ENCODE results near the gene GLOD4. TPM values are rescaled to one million over a fixed set of nuclear protein-coding genes. Genes with fewer than 3 reads are reported as not detected.
"Not testable (repeated sequence)": the region's sequence is repeated elsewhere in the genome, so short reads cannot be mapped to it uniquely, and the experiment has no call there.

Gene GLOD4
- total and polyA plus RNA-seq, 7 donors = 28.8 to 85.5 (median 42.7) TPM

GRCh38 chr17:791829-792228, 9.7 kb upstream of the GLOD4 start:
- Histone ChIP-seq H3K9me3 (no peaks in the 10 kb centered on the region), H3K36me3 (peaks cover 20 to 56% (median 21%) of the 10 kb centered on the region in 4 donors), H3K27ac (peak overlapping the region in 1 of 4 donors; percentile 35), H3K4me3 (no peak overlapping the region), H3K27me3 (no peaks in the 10 kb centered on the region), H3K4me1 (peaks cover 0 to 34% (median 25%) of the 10 kb centered on the region in 4 donors)
- TF ChIP-seq EP300 (IDR thresholded peaks at IDR 0.05) (no peak), POLR2A (IDR thresholded peaks at IDR 0.05) (no peak), POLR2AphosphoS5 (IDR thresholded peaks at IDR 0.05) (no peak)
- TF ChIP-seq, protein P1, sequence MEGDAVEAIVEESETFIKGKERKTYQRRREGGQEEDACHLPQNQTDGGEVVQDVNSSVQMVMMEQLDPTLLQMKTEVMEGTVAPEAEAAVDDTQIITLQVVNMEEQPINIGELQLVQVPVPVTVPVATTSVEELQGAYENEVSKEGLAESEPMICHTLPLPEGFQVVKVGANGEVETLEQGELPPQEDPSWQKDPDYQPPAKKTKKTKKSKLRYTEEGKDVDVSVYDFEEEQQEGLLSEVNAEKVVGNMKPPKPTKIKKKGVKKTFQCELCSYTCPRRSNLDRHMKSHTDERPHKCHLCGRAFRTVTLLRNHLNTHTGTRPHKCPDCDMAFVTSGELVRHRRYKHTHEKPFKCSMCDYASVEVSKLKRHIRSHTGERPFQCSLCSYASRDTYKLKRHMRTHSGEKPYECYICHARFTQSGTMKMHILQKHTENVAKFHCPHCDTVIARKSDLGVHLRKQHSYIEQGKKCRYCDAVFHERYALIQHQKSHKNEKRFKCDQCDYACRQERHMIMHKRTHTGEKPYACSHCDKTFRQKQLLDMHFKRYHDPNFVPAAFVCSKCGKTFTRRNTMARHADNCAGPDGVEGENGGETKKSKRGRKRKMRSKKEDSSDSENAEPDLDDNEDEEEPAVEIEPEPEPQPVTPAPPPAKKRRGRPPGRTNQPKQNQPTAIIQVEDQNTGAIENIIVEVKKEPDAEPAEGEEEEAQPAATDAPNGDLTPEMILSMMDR (IDR thresholded peaks at IDR 0.05) = no peak
- 91 to 92% methylated on average over 19 of the region's 19 CpGs for WGBS, 2 donors
- peak; percentile 66 for DNase-seq
- intact Hi-C loops (cut with DNase I) = loop anchor here (10.0 kb wide), 1 partner anchor 263 kb away; no protein-coding TSS in a partner anchor

DNA sequence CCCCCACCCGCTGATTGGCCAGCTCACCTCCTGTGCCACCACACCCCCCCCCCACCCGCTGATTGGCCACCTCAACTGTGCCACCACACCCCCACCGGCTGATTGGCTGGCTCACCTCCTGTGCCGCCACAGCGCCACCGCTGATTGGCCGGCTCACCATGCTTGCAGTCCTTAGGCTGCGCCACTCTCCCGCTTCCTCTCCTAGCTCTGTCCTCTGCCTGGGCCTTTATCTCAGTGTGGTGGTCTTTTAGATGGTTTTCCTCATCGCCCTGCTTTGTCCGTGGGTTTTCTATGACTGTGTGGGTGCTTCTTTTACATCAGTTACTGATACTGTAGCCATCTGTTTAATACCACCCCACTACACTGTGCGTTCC, 8.8 kb upstream of the GLOD4 start:
- not testable (repeated sequence) for H3K27me3 ChIP-seq, H3K9me3 ChIP-seq, H3K4me3 ChIP-seq
- WGBS, 2 donors = 92 to 93% methylated on average over 10 of the region's 12 CpGs
- peak; percentile 62 for DNase-seq
- peak overlapping the region in 2 of 4 donors; percentile 8 to 14 for H3K27ac ChIP-seq
- intact Hi-C loops (cut with DNase I) = loop anchor here (10.0 kb wide), 1 partner anchor 264 kb away; no protein-coding TSS in a partner anchor
- peaks cover 0 to 34% (median 25%) of the 10 kb centered on the region in 4 donors for H3K4me1 ChIP-seq
- peaks cover 20 to 56% (median 21%) of the 10 kb centered on the region in 4 donors for H3K36me3 ChIP-seq

DNA sequence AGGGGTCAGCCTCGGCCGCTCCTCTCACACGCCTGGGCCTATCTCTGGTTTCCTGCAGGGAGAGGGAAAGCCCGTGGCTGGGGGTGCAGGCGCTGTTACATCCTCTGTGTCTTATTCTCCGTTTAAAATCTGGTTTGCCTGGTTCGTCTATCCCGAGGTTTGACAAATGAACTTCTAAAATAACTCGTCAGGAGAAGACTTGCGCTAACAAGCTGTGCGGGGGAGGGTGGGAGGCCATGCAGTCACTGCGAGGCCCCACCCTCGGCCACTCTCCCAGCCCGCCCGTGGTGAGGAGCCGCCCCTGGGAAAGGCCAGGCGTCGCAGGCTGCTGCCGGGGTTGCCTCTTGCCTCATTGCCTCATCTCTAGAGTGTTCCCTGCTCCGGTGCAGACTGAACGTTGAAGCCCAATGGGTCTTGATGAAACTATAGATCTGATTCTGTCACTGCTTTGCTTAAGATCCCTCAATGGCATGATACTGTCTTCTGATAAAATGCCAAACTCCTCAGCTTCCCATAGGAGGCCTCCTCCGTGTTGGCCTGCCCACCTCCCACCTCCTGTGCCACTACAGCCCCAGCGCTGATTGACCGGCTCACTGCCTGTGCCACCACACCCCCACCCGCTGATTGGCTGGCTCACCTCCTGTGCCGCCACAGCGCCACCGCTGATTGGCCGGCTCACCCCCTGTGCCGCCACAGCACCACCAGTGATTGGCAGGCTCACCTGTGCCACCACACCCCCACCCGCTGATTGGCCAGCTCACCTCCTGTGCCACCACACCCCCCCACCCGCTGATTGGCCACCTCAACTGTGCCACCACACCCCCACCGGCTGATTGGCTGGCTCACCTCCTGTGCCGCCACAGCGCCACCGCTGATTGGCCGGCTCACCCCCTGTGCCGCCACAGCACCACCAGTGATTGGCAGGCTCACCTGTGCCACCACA, 8.1 kb upstream of the GLOD4 start:
- 92 to 93% methylated on average over 34 to 37 of the region's 38 CpGs for WGBS, 2 donors
- Histone ChIP-seq H3K36me3 (peaks cover 20 to 56% (median 21%) of the 10 kb centered on the region in 4 donors), H3K4me1 (peaks cover 0 to 29% (median 20%) of the 10 kb centered on the region in 4 donors), H3K27ac (peak overlapping the region; percentile 23 to 57 (median 45))
- intact Hi-C loops (cut with DNase I) = loop anchor here (10.0 kb wide), 1 partner anchor 265 kb away; no protein-coding TSS in a partner anchor
- peak in 1 of 4 donors; percentile 19 for TF ChIP-seq POLR2AphosphoS5 (IDR thresholded peaks at IDR 0.05)
- not testable (repeated sequence) for H3K9me3 ChIP-seq, H3K4me3 ChIP-seq, H3K27me3 ChIP-seq
- peak; percentile 74 for DNase-seq

DNA sequence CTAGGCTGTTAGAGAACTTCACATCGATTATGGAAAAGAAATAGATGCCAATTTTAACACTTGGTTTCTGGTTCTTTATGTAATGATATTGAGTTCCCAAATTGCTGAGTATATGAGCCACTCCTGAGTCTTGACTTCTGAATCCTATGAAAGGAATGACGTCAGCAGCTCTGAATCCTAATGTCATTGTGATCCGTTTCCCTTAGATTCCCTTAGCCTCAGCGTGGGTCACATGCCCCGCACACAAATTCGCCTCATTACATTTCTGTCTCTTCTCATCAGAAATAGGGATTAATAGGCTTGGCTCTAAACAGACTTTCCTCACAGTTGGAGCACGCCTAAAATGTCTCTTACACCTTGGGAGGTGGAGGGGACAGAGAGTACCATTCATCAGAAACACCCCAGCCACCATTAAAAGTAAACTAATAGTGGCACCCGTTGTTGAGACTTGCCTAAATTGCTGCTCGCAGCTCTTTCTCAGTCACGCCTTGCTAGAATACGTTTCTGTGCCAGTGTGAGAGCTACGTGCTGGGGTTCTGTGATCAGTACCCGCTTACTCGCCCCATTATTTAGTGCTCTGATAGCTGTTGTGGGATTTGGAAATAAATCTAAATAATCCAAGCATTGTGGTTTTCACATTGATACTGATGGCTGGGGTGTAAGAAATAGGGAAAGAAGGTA, 7.2 kb upstream of the GLOD4 start:
- peaks cover 20 to 64% (median 21%) of the 10 kb centered on the region in 4 donors for H3K36me3 ChIP-seq
- no peak overlapping the region for H3K4me3 ChIP-seq
- no peak for DNase-seq
- TF ChIP-seq, protein P1 (IDR thresholded peaks at IDR 0.05) = no peak
- TF ChIP-seq POLR2AphosphoS5 (IDR thresholded peaks at IDR 0.05) = no peak
- TF ChIP-seq POLR2A (IDR thresholded peaks at IDR 0.05) = no peak
- no peak for TF ChIP-seq EP300 (IDR thresholded peaks at IDR 0.05)
- peaks cover 0 to 25% (median 15%) of the 10 kb centered on the region in 4 donors for H3K4me1 ChIP-seq
- H3K27me3 ChIP-seq = no peaks in the 10 kb centered on the region
- H3K27ac ChIP-seq = peak overlapping the region in 3 of 4 donors; percentile 23 to 55 (median 35)
- no peaks in the 10 kb centered on the region for H3K9me3 ChIP-seq
- intact Hi-C loops (cut with DNase I) = no loop called here
- 91 to 93% methylated on average over 14 of the region's 14 CpGs for WGBS, 2 donors

GRCh38 chr17:788551-788950, 6.5 kb upstream of the GLOD4 start:
- WGBS, 2 donors = 90 to 93% methylated on average over 4 of the region's 4 CpGs
- H3K4me1 ChIP-seq = peaks cover 0 to 25% (median 15%) of the 10 kb centered on the region in 4 donors
- H3K36me3 ChIP-seq = peaks cover 20 to 66% (median 21%) of the 10 kb centered on the region in 4 donors
- no peak overlapping the region for H3K4me3 ChIP-seq
- intact Hi-C loops (cut with DNase I) = no loop called here
- no peak for TF ChIP-seq POLR2A (IDR thresholded peaks at IDR 0.05)
- TF ChIP-seq EP300 (IDR thresholded peaks at IDR 0.05) = no peak
- TF ChIP-seq, protein P1 (IDR thresholded peaks at IDR 0.05) = no peak
- no peak for TF ChIP-seq POLR2AphosphoS5 (IDR thresholded peaks at IDR 0.05)
- peak; percentile 35 for DNase-seq
- H3K27me3 ChIP-seq = no peaks in the 10 kb centered on the region
- no peaks in the 10 kb centered on the region for H3K9me3 ChIP-seq
- H3K27ac ChIP-seq = no peak overlapping the region

All from sigmoid colon (tissue), 7 donors.